HEK293 (cell line): ENCODE measurements around the gene LSM3.

Experiments
- CTCF ChIA-PET: fragments of 350-600 bp; formaldehyde crosslinking; extraction: SDS; loops from one replicate; lab custom pipeline; 2021; ENCODE audit warnings: antibody characterized with exemption; lab: Yijun Ruan, JAX
- POLR2A ChIA-PET: fragments of 300-600 bp; formaldehyde crosslinking; extraction: SDS; loops from one replicate; lab custom pipeline; 2020; ENCODE audit warnings: antibody characterized with exemption, inconsistent platforms; lab: Yijun Ruan, JAX
- H3K27ac ChIP-seq: fragments of 200-500 bp; sonication (Bioruptor generic); 2 replicates; pipeline ENCODE4 v1.5.1; 2014; ENCODE audit warnings: low read depth, low read length, control low read depth, inconsistent platforms; ENCODE audit errors: extremely low read depth
- H3K36me3 ChIP-seq, 2 experiments: fragments of 200-500 bp in 1 of 2; sonication (Bioruptor generic) in 1 of 2; 1 replicate in 1 of 2; 2 replicates in 1 of 2; pipeline ENCODE4 v1.5.1; 2014 to 2017; ENCODE audit warnings: inconsistent platforms in 2 of 2, low read length in 2 of 2; ENCODE audit not compliant: control insufficient read depth in 2 of 2, insufficient read depth in 1 of 2
- H3K4me1 ChIP-seq: fragments of 200-500 bp; sonication (Bioruptor generic); 2 replicates; pipeline ENCODE4 v1.5.1; 2014; ENCODE audit warnings: mild to moderate bottlenecking, low read length, inconsistent platforms; ENCODE audit not compliant: control insufficient read depth, insufficient read depth
- H3K4me3 ChIP-seq: 2 replicates; pipeline ENCODE4 v1.5.1; 2011; ENCODE audit warnings: low read depth, mild to moderate bottlenecking, control low read depth, low read length, moderate library complexity
- H3K9me3 ChIP-seq: fragments of 200-500 bp; sonication (Bioruptor generic); 2 replicates; pipeline ENCODE4 v1.5.1; 2014; ENCODE audit warnings: low read depth, low read length, inconsistent platforms; ENCODE audit not compliant: control insufficient read depth, insufficient read depth
- SCRT2 ChIP-seq: fragments of 450-650 bp; formaldehyde crosslinking; IDR thresholded peaks from 2 replicates; pipeline ENCODE4 v1.5.1; 2016; ENCODE audit warnings: missing biosample characterization, missing genetic modification characterization
- YY1 ChIP-seq: fragments of 450-650 bp; formaldehyde crosslinking; IDR thresholded peaks from 2 replicates; pipeline ENCODE4 v1.5.1; 2018; ENCODE audit warnings: missing biosample characterization, missing genetic modification characterization
- ZNF23 ChIP-seq: fragments of 450-650 bp; formaldehyde crosslinking; IDR thresholded peaks from 2 replicates; pipeline ENCODE4 v1.5.1; 2016; ENCODE audit warnings: missing biosample characterization, missing genetic modification characterization, borderline replicate concordance
- ZNF324 ChIP-seq: fragments of 450-650 bp; formaldehyde crosslinking; IDR thresholded peaks from 2 replicates; pipeline ENCODE4 v1.5.1; 2016; ENCODE audit warnings: missing biosample characterization, missing genetic modification characterization
- ZNF335 ChIP-seq: fragments of 450-650 bp; formaldehyde crosslinking; conservative IDR thresholded peaks from 2 replicates; pipeline ENCODE4 v1.5.1; 2016; ENCODE audit warnings: missing biosample characterization, missing genetic modification characterization
- ZNF366 ChIP-seq: fragments of 450-650 bp; formaldehyde crosslinking; conservative IDR thresholded peaks from 2 replicates; pipeline ENCODE4 v1.5.1; 2016; ENCODE audit warnings: missing biosample characterization, missing genetic modification characterization
- ZNF433 ChIP-seq: fragments of 450-650 bp; formaldehyde crosslinking; IDR thresholded peaks from 2 replicates; pipeline ENCODE4 v1.5.1; 2016; ENCODE audit warnings: missing biosample characterization, missing genetic modification characterization, low read depth
- ZNF654 ChIP-seq: fragments of 450-650 bp; formaldehyde crosslinking; IDR thresholded peaks from 2 replicates; pipeline ENCODE4 v1.5.1; 2016; ENCODE audit warnings: low read depth, missing biosample characterization, missing genetic modification characterization
- ZNF701 ChIP-seq: fragments of 450-650 bp; formaldehyde crosslinking; IDR thresholded peaks from 2 replicates; pipeline ENCODE4 v1.5.1; 2016; ENCODE audit warnings: missing biosample characterization, missing genetic modification characterization
- ZNF830 ChIP-seq: fragments of 450-650 bp; IDR thresholded peaks from 2 replicates; pipeline ENCODE4 v1.5.0; 2018; ENCODE audit warnings: missing biosample characterization, missing genetic modification characterization, low read depth, mild to moderate bottlenecking, moderate library complexity
- TF ChIP-seq, protein P1 (sequence below): fragments of 450-650 bp; formaldehyde crosslinking; IDR thresholded peaks from 2 replicates; pipeline ENCODE4 v1.5.1; 2016; ENCODE audit warnings: missing biosample characterization, missing genetic modification characterization
- TF ChIP-seq, protein P2 (sequence below): fragments of 450-650 bp; formaldehyde crosslinking; IDR thresholded peaks from 2 replicates; pipeline ENCODE4 v1.5.1; 2016; ENCODE audit warnings: missing biosample characterization, missing genetic modification characterization
- TF ChIP-seq, protein P3 (sequence below): fragments of 450-650 bp; formaldehyde crosslinking; IDR thresholded peaks from 2 replicates; pipeline ENCODE4 v1.5.1; 2017; ENCODE audit warnings: missing biosample characterization, missing genetic modification characterization
- TF ChIP-seq, protein P4 (sequence below): fragments of 450-650 bp; formaldehyde crosslinking; IDR thresholded peaks from 2 replicates; pipeline ENCODE4 v1.5.1; 2016; ENCODE audit warnings: missing biosample characterization, missing genetic modification characterization, low read depth
- TF ChIP-seq, protein P5 (sequence below): fragments of 450-650 bp; formaldehyde crosslinking; IDR thresholded peaks from 2 replicates; pipeline ENCODE4 v1.5.1; 2016; ENCODE audit warnings: missing biosample characterization, missing genetic modification characterization
- TF ChIP-seq, protein P6 (sequence below): sonication (generic); formaldehyde crosslinking; IDR thresholded peaks from 2 replicates; pipeline ENCODE4 v1.8.1; 2022; ENCODE audit warnings: mild to moderate bottlenecking, moderate library complexity, missing genetic modification reagents

LSM3 gene

DNA sequence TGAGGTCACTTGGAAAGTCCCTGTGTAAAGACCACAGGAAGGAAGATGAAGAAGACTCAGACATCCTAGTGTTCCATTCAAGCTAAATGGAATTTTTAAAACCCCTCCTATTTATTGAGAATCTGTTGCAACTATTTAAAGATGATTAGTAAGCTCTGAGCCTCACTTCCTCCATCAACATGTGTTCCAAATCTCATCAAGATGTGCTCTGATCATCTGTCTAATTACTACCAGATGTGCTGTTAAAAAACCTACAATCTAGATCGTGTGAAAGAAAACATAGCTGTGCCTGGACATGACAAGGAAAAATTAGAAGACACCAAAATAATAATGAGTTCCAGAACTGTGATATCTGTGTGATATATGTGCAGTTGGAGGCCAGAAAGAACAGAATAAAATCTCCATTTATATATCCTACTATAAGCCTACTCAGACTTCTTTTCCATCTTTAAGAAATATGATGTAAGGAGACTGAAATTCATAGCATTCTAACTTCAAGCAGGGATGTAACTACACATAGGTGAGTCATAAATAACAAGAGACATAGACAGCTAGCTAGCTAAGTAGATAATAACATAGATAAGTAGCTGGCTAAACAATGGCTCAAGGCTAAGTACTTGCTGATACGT, 8.0 kb upstream of the LSM3 start (continued):
- TF ChIP-seq, protein P1, sequence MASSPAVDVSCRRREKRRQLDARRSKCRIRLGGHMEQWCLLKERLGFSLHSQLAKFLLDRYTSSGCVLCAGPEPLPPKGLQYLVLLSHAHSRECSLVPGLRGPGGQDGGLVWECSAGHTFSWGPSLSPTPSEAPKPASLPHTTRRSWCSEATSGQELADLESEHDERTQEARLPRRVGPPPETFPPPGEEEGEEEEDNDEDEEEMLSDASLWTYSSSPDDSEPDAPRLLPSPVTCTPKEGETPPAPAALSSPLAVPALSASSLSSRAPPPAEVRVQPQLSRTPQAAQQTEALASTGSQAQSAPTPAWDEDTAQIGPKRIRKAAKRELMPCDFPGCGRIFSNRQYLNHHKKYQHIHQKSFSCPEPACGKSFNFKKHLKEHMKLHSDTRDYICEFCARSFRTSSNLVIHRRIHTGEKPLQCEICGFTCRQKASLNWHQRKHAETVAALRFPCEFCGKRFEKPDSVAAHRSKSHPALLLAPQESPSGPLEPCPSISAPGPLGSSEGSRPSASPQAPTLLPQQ (tag by site-specific recombination), result 0 out of 2 replicates have a peak, but pooled peaks have one; percentile 32
- 0 out of 2 replicates have a peak, but pooled peaks have one; percentile 16 for TF ChIP-seq ZNF335 (tag by site-specific recombination)
- TF ChIP-seq SCRT2 (tag by site-specific recombination), result no peak
- no peak for TF ChIP-seq ZNF654
- TF ChIP-seq ZNF324 (tag by site-specific recombination), result no peak
- TF ChIP-seq, protein P2, sequence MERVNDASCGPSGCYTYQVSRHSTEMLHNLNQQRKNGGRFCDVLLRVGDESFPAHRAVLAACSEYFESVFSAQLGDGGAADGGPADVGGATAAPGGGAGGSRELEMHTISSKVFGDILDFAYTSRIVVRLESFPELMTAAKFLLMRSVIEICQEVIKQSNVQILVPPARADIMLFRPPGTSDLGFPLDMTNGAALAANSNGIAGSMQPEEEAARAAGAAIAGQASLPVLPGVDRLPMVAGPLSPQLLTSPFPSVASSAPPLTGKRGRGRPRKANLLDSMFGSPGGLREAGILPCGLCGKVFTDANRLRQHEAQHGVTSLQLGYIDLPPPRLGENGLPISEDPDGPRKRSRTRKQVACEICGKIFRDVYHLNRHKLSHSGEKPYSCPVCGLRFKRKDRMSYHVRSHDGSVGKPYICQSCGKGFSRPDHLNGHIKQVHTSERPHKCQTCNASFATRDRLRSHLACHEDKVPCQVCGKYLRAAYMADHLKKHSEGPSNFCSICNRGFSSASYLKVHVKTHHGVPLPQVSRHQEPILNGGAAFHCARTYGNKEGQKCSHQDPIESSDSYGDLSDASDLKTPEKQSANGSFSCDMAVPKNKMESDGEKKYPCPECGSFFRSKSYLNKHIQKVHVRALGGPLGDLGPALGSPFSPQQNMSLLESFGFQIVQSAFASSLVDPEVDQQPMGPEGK (tag by site-specific recombination), result no peak
- TF ChIP-seq ZNF701 (tag by site-specific recombination), result no peak
- TF ChIP-seq ZNF366 (tag by site-specific recombination), result 0 out of 2 replicates have a peak, but pooled peaks have one; percentile 23
- TF ChIP-seq, protein P3, sequence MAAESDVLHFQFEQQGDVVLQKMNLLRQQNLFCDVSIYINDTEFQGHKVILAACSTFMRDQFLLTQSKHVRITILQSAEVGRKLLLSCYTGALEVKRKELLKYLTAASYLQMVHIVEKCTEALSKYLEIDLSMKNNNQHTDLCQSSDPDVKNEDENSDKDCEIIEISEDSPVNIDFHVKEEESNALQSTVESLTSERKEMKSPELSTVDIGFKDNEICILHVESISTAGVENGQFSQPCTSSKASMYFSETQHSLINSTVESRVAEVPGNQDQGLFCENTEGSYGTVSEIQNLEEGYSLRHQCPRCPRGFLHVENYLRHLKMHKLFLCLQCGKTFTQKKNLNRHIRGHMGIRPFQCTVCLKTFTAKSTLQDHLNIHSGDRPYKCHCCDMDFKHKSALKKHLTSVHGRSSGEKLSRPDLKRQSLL (tag by site-specific recombination), result no peak
- TF ChIP-seq, protein P4, sequence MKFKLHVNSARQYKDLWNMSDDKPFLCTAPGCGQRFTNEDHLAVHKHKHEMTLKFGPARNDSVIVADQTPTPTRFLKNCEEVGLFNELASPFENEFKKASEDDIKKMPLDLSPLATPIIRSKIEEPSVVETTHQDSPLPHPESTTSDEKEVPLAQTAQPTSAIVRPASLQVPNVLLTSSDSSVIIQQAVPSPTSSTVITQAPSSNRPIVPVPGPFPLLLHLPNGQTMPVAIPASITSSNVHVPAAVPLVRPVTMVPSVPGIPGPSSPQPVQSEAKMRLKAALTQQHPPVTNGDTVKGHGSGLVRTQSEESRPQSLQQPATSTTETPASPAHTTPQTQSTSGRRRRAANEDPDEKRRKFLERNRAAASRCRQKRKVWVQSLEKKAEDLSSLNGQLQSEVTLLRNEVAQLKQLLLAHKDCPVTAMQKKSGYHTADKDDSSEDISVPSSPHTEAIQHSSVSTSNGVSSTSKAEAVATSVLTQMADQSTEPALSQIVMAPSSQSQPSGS (tag by site-specific recombination), result no peak
- TF ChIP-seq YY1, result no peak
- TF ChIP-seq, protein P5, sequence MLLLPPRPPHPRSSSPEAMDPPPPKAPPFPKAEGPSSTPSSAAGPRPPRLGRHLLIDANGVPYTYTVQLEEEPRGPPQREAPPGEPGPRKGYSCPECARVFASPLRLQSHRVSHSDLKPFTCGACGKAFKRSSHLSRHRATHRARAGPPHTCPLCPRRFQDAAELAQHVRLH (tag by site-specific recombination), result no peak
- no peak for TF ChIP-seq ZNF23 (tag by site-specific recombination)
- TF ChIP-seq, all 188 proteins: peak for 6

DNA sequence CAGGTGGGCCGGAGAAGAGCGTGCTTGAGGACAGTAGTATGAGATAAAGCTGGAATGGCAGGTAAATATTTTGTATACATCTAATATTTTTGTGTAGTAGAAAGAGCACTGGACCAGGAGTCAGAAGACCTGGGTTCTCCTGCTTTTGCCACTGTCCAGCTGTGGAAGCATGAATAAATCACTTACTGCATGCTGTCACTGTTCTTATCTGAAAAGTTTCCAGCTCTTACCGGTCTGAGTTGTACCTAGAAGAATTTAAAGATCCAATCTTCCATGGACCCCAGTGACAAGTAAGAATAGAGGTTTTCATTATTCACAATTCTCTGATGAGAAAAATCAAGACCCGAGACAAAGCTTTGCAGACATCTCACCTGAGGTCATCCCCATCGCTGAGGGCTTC, 6.1 kb upstream of the LSM3 start:
- ChIA-PET POLR2A (interaction anchor here (0.9 kb wide), 1 partner anchor 27 kb away, joined by 3 read pairs; no protein-coding TSS in a partner anchor), CTCF (interaction anchor here (0.6 to 1.0 kb wide), 2 partner anchors 8 to 276 kb away, joined by 3 to 4 read pairs; no protein-coding TSS in a partner anchor)
- no peaks in the 10 kb centered on the region for H3K9me3 ChIP-seq
- no peak overlapping the region for H3K27ac ChIP-seq
- H3K4me3 ChIP-seq, result no peak overlapping the region
- TF ChIP-seq, protein P6, sequence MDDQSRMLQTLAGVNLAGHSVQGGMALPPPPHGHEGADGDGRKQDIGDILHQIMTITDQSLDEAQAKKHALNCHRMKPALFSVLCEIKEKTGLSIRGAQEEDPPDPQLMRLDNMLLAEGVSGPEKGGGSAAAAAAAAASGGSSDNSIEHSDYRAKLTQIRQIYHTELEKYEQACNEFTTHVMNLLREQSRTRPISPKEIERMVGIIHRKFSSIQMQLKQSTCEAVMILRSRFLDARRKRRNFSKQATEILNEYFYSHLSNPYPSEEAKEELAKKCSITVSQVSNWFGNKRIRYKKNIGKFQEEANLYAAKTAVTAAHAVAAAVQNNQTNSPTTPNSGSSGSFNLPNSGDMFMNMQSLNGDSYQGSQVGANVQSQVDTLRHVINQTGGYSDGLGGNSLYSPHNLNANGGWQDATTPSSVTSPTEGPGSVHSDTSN, result no peak
- TF ChIP-seq ZNF433 (tag by site-specific recombination) (no peak), ZNF830 (tag by site-specific recombination) (no peak)
- H3K36me3 ChIP-seq, result peaks cover 30 to 59% of the 10 kb centered on the region in 2 experiments; a peak in 2 of 3 replicates
- H3K4me1 ChIP-seq, result 0 out of 2 replicates have a peak, but pooled peaks cover 3% of the 10 kb centered on the region
